ENCODE measurements around the gene ISX.

DNA sequence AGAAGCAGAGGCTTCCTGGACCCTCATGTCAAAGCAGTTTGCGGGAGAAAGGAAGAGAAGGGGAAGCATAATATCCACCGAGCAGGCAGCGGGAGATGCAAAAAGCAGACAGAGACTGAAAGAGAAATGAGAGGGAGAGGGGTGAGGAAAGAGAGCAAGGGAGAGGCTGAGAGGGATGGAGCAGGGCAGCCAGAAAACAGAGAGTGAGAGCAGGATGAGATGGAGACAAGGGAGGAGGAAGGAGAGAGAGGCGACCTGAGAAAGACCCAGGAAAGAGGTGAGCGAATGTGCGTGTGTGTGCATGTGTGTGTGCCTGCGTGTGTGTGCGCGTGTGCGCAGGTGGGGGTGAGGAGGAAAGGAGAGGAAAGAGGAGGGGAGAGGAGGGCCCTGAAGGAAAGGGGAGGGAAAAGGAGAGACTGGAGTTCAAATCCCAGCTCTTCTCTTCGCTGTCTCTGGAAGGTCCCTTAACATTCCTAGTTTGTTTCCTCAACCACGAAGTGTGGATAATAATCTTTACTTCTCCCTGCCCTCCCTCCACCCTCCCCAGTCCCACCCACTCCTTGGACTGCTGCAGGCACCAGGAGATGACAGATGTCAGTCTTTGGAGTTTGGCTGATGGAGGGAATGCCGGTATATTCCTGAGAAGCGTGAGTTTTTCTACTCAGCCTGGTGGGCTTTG, 67.9 kb downstream of the ISX start:
- TF ChIP-seq, protein P1, sequence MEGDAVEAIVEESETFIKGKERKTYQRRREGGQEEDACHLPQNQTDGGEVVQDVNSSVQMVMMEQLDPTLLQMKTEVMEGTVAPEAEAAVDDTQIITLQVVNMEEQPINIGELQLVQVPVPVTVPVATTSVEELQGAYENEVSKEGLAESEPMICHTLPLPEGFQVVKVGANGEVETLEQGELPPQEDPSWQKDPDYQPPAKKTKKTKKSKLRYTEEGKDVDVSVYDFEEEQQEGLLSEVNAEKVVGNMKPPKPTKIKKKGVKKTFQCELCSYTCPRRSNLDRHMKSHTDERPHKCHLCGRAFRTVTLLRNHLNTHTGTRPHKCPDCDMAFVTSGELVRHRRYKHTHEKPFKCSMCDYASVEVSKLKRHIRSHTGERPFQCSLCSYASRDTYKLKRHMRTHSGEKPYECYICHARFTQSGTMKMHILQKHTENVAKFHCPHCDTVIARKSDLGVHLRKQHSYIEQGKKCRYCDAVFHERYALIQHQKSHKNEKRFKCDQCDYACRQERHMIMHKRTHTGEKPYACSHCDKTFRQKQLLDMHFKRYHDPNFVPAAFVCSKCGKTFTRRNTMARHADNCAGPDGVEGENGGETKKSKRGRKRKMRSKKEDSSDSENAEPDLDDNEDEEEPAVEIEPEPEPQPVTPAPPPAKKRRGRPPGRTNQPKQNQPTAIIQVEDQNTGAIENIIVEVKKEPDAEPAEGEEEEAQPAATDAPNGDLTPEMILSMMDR (conservative IDR thresholded peaks at IDR 0.05; ENCODE audit: low read length) = no peak
- TF ChIP-seq EZH2phosphoT487 (IDR thresholded peaks at IDR 0.05; ENCODE audit: borderline replicate concordance, low read depth, low read length) = no peak

Data from OCI-LY7 (cell line).